Sigmoid colon (tissue), 7 donors: ENCODE data around the gene TGFBR3L. TPM values are rescaled to one million over a fixed set of nuclear protein-coding genes. Genes with fewer than 3 reads are reported as not detected.

Source experiments
- DNase-seq: peaks from one replicate; pipeline ENCODE4 v3.0.0-alpha.2; 2019
- H3K27ac ChIP-seq, 4 donors: fragments of 200-600 bp; sonication (generic); one replicate each; pipeline ENCODE4 v1.5.1; 2016 to 2019; ENCODE audit warnings: mild to moderate bottlenecking in 1 of 4
- H3K27me3 ChIP-seq, 3 donors: fragments of 200-600 bp; sonication (generic); one replicate each; pipeline ENCODE4 v1.5.1; 2019; ENCODE audit warnings: mild to moderate bottlenecking in 1 of 3
- H3K36me3 ChIP-seq, 4 donors: fragments of 200-600 bp; sonication (generic); one replicate each; pipeline ENCODE4 v1.5.1; 2016 to 2019
- H3K4me1 ChIP-seq, 4 donors: fragments of 200-600 bp; sonication (generic); one replicate each; pipeline ENCODE4 v1.5.1; 2017 to 2019
- H3K4me3 ChIP-seq, 4 donors: fragments of 200-600 bp; sonication (generic); one replicate each; pipeline ENCODE4 v1.5.1; 2017 to 2019; ENCODE audit warnings: mild to moderate bottlenecking in 2 of 4, moderate library complexity in 1 of 4
- H3K9me3 ChIP-seq, 4 donors: fragments of 200-600 bp in 3 of 4; sonication (generic) in 3 of 4; one replicate each; pipeline versions ENCODE4 v1.5.1 to v1.6.1; 2013 to 2019
- CTCF ChIP-seq, 4 experiments: fragments of 450-650 bp in 3 of 4; fragments of 200-600 bp in 1 of 4; IDR thresholded peaks; one replicate each; pipeline ENCODE4 v1.5.1; 2016 to 2019; ENCODE audit warnings: antibody characterized with exemption in 4 of 4, mild to moderate bottlenecking in 3 of 4, moderate library complexity in 2 of 4
- EP300 ChIP-seq, 4 donors: sonication (generic); formaldehyde crosslinking; IDR thresholded peaks; one replicate each; pipeline ENCODE4 v1.6.1; 2017; ENCODE audit warnings: antibody characterized with exemption in 4 of 4
- POLR2A ChIP-seq, 2 donors: fragments of 450-650 bp; IDR thresholded peaks; one replicate each; pipeline ENCODE4 v1.6.1; 2016; ENCODE audit warnings: antibody characterized with exemption in 2 of 2, mild to moderate bottlenecking in 2 of 2, moderate library complexity in 2 of 2
- POLR2AphosphoS5 ChIP-seq, 4 donors: sonication (generic); formaldehyde crosslinking; IDR thresholded peaks; one replicate each; pipeline ENCODE4 v1.6.1; 2017; ENCODE audit warnings: antibody characterized with exemption in 4 of 4
- WGBS, 2 donors: extraction: QIAGEN DNeasy Blood & Tissue Kit; methylation state at CpG; one replicate each; pipeline ENCODE4 v1.1.7; 2013; 5-methylcytosine and 5-hydroxymethylcytosine counted together
- intact Hi-C: fragments of 100-400 bp; cut with DNase I; formaldehyde crosslinking; loops from one replicate; pipeline ENCODE4 v1.15.1; 2023
- polyA plus RNA-seq, 3 donors: library from polyadenylated mRNA; stranded (reverse); fragments of 200-250 nt; gene quantifications; one replicate each; pipeline ENCODE4 v1.2.3, GENCODE V29; 2013
- total RNA-seq, 4 donors: library from RNA; depleted of rRNA; stranded (reverse); fragments of >200 nt; gene quantifications; one replicate each; pipeline ENCODE4 v1.1.0, GENCODE V29; 2016
- donor health status: healthy with polysubstance abuse.
- donor health status: Bipolar disorder and iron deficiency.
- donor health status: healthy.

TGFBR3L gene
- total and polyA plus RNA-seq, 7 donors, result 1.8 TPM; not detected in 6

- H3K27me3 ChIP-seq, result peaks cover 21 to 32% (median 28%) of the 10 kb centered on the region in 3 donors
- no peak overlapping the region for H3K27ac ChIP-seq
- H3K4me3 ChIP-seq, result no peak overlapping the region
- TF ChIP-seq POLR2A (IDR thresholded peaks at IDR 0.05) (no peak), CTCF (IDR thresholded peaks at IDR 0.05) (no peak), POLR2AphosphoS5 (IDR thresholded peaks at IDR 0.05) (no peak), EP300 (IDR thresholded peaks at IDR 0.05) (no peak)
- H3K9me3 ChIP-seq, result no peaks in the 10 kb centered on the region
- DNase-seq, result no peak
- H3K4me1 ChIP-seq, result peaks cover 0 to 24% (median 23%) of the 10 kb centered on the region in 4 donors
- intact Hi-C loops, result no loop called here
- 92 to 93% methylated on average over 31 of the region's 31 CpGs for WGBS, 2 donors
- H3K36me3 ChIP-seq, result peaks cover 35 to 54% (median 38%) of the 10 kb centered on the region in 4 donors
These were observed 2.4 kb upstream of the TGFBR3L start for GRCh38 chr19:7912144-7912696.

- H3K27ac ChIP-seq, result no peak overlapping the region
- H3K4me1 ChIP-seq, result peaks cover 0 to 25% (median 23%) of the 10 kb centered on the region in 4 donors
- no peak overlapping the region for H3K4me3 ChIP-seq
- no peak for DNase-seq
- TF ChIP-seq EP300 (IDR thresholded peaks at IDR 0.05) (no peak), CTCF (IDR thresholded peaks at IDR 0.05) (no peak), POLR2AphosphoS5 (IDR thresholded peaks at IDR 0.05) (no peak), POLR2A (IDR thresholded peaks at IDR 0.05) (no peak)
- 94 to 96% methylated on average over 39 of the region's 39 CpGs for WGBS, 2 donors
- H3K9me3 ChIP-seq, result no peaks in the 10 kb centered on the region
- peaks cover 27 to 39% (median 35%) of the 10 kb centered on the region in 3 donors for H3K27me3 ChIP-seq
- intact Hi-C loops, result no loop called here
- H3K36me3 ChIP-seq, result peaks cover 35 to 52% (median 38%) of the 10 kb centered on the region in 4 donors
These were observed 1.7 kb upstream of the TGFBR3L start for GRCh38 chr19:7912697-7913564.

GRCh38 chr19:7913652-7914051 lies 978 bp upstream of the TGFBR3L start:
- Histone ChIP-seq H3K27ac (no peak overlapping the region), H3K36me3 (peaks cover 35 to 49% (median 38%) of the 10 kb centered on the region in 4 donors), H3K4me3 (no peak overlapping the region), H3K4me1 (peaks cover 0 to 29% (median 28%) of the 10 kb centered on the region in 4 donors), H3K27me3 (peaks cover 33 to 46% (median 42%) of the 10 kb centered on the region in 3 donors), H3K9me3 (no peaks in the 10 kb centered on the region)
- 80 to 89% methylated on average over 10 of the region's 10 CpGs for WGBS, 2 donors
- intact Hi-C loops, result no loop called here
- DNase-seq, result no peak
- TF ChIP-seq EP300 (IDR thresholded peaks at IDR 0.05), result no peak
- TF ChIP-seq POLR2AphosphoS5 (IDR thresholded peaks at IDR 0.05), result no peak
- no peak for TF ChIP-seq POLR2A (IDR thresholded peaks at IDR 0.05)
- TF ChIP-seq CTCF (IDR thresholded peaks at IDR 0.05), result no peak

- no peak for DNase-seq
- WGBS, 2 donors, result 43 to 72% methylated on average over 12 of the region's 12 CpGs
- peaks cover 35 to 45% (median 37%) of the 10 kb centered on the region in 4 donors for H3K36me3 ChIP-seq
- no peaks in the 10 kb centered on the region for H3K9me3 ChIP-seq
- H3K27me3 ChIP-seq, result peaks cover 38 to 50% (median 47%) of the 10 kb centered on the region in 3 donors
- H3K27ac ChIP-seq, result no peak overlapping the region
- no peak for TF ChIP-seq POLR2A (IDR thresholded peaks at IDR 0.05)
- TF ChIP-seq EP300 (IDR thresholded peaks at IDR 0.05), result no peak
- TF ChIP-seq CTCF (IDR thresholded peaks at IDR 0.05), result no peak
- no peak for TF ChIP-seq POLR2AphosphoS5 (IDR thresholded peaks at IDR 0.05)
- H3K4me1 ChIP-seq, result peaks cover 0 to 34% (median 32%) of the 10 kb centered on the region in 4 donors
- intact Hi-C loops, result no loop called here
- no peak overlapping the region for H3K4me3 ChIP-seq
These were observed 531 bp upstream of the TGFBR3L start for GRCh38 chr19:7914099-7914498.
